AG04450 (cell line): ENCODE measurements around the gene NVL. TPM values are rescaled to one million over a fixed set of nuclear protein-coding genes. Genes with fewer than 3 reads are reported as not detected.
"Not testable (repeated sequence)": the region's sequence is repeated elsewhere in the genome, so short reads cannot be mapped to it uniquely, and the experiment has no call there.

Experiments
- CTCF ChIA-PET: fragments of 300-600, 350-600 bp; formaldehyde crosslinking; extraction: SDS; loops from one replicate; lab custom pipeline; 2022; ENCODE audit warnings: antibody characterized with exemption, inconsistent platforms; lab: Charles Lee
- POLR2A ChIA-PET: fragments of 350-600 bp; formaldehyde crosslinking; extraction: SDS; loops from one replicate; lab custom pipeline; 2021; ENCODE audit warnings: antibody characterized with exemption, inconsistent platforms; lab: Yijun Ruan, JAX
- DNase-seq: peaks from one replicate; pipeline ENCODE4 v3.0.0-alpha.2; 2011; ENCODE audit warnings: low read depth, low spot score
- H3K27ac ChIP-seq: one replicate; pipeline ENCODE4 v1.5.1; 2012; ENCODE audit warnings: low read depth, low read length, control low read depth
- H3K27me3 ChIP-seq: one replicate; pipeline ENCODE4 v1.6.0; 2012; ENCODE audit warnings: low read length; ENCODE audit not compliant: control insufficient read depth, insufficient read depth
- H3K4me3 ChIP-seq: 2 replicates; pipeline ENCODE4 v1.5.1; 2011; ENCODE audit warnings: mild to moderate bottlenecking, low read depth, low read length, control low read depth
- H3K9me3 ChIP-seq: 2 replicates; pipeline ENCODE4 v1.5.1; 2012; ENCODE audit warnings: low read length; ENCODE audit not compliant: control insufficient read depth, insufficient read depth
- polyA plus RNA-seq: library from polyadenylated mRNA; depleted of rRNA; stranded (reverse); fragments of >200 nt; gene quantifications from 2 replicates; pipeline ENCODE4 v1.2.3, GENCODE V29; 2011
- TF ChIP-seq, protein P1 (sequence below): IDR thresholded peaks from 2 replicates; pipeline ENCODE4 v1.5.1; 2011; ENCODE audit warnings: low read depth, low read length, control low read depth, inconsistent platforms

The NVL gene
- polyA plus RNA-seq, 1 experiment = 18.8 TPM

- Histone ChIP-seq H3K27me3 (no peaks in the 10 kb centered on the region), H3K4me3 (peak within 1 kb of the TSS; percentile 84), H3K27ac (peak within 1 kb of the TSS; percentile 11), H3K9me3 (peaks cover 6% of the 10 kb centered on the region; the same call in 1 of the 2 replicates)
- peak; percentile 85 for DNase-seq
- ChIA-PET CTCF (interaction anchor here (1.0 to 2.4 kb wide), 2 partner anchors 27 to 100 kb away, joined by 6 to 8 read pairs; no protein-coding TSS in a partner anchor), POLR2A (no interaction called here)
- TF ChIP-seq, protein P1, sequence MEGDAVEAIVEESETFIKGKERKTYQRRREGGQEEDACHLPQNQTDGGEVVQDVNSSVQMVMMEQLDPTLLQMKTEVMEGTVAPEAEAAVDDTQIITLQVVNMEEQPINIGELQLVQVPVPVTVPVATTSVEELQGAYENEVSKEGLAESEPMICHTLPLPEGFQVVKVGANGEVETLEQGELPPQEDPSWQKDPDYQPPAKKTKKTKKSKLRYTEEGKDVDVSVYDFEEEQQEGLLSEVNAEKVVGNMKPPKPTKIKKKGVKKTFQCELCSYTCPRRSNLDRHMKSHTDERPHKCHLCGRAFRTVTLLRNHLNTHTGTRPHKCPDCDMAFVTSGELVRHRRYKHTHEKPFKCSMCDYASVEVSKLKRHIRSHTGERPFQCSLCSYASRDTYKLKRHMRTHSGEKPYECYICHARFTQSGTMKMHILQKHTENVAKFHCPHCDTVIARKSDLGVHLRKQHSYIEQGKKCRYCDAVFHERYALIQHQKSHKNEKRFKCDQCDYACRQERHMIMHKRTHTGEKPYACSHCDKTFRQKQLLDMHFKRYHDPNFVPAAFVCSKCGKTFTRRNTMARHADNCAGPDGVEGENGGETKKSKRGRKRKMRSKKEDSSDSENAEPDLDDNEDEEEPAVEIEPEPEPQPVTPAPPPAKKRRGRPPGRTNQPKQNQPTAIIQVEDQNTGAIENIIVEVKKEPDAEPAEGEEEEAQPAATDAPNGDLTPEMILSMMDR = no peak
These were observed 27.0 kb upstream of the NVL start, which contains the start of gene CNIH4 for GRCh38 chr1:224356685-224357625. Gene CNIH4, plus strand, starts transcription at chr1:224356879. Its CDS starts 46 bp downstream, at chr1:224356925.

DNA sequence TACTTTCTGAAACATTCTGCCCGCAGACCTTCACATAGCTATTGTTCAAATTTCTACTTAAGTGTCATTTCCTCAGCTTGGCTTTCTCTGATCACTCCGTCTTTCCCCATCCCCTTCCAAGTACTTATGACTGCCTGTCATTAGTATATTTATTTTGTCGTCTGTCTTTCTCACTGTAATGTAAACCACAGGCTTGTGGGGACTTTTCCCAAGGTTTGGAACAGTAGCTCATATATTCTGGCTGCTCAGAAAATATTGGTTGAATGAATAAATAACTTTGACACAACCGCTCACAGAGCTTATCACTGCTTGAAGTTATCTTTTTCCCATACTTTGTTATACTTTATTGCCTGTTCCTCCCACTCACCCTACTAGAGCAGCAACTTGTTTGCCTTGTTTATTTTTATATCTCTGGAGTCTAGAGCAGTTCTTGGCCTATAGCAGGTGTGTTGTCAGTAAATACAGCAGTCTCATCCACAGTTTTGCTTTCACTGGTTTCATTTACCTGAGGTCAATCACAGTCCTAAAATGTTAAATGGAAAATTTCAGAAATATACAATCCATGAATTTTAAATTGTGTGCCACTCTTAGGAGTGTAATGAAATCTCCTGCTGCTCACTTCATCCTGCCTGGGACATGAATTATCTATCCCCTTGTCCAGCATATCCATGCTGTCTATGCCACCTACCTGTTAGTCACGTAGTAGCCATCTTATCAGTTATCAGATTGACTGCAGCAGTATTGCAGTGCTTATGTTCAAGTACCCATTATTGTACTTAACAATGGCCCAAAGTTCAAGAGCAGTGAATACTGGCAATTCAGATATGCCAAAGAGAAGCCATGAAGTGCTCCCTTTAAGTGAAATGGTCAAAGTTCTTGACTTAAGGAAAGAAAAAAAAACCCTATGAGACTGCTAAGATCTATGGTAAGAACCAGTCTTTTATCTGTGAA lies 24.3 kb upstream of the NVL start:
- H3K9me3 ChIP-seq = peaks cover 6% of the 10 kb centered on the region; the same call in 1 of the 2 replicates
- CTCF ChIA-PET = interaction anchor here (0.7 kb wide), 1 partner anchor 238 kb away, joined by 3 read pairs; no protein-coding TSS in a partner anchor
- H3K4me3 ChIP-seq = no peak overlapping the region
- H3K27me3 ChIP-seq = no peaks in the 10 kb centered on the region
- TF ChIP-seq, protein P1 = no peak
- no peak overlapping the region for H3K27ac ChIP-seq
- no peak for DNase-seq
- POLR2A ChIA-PET = no interaction called here

DNA sequence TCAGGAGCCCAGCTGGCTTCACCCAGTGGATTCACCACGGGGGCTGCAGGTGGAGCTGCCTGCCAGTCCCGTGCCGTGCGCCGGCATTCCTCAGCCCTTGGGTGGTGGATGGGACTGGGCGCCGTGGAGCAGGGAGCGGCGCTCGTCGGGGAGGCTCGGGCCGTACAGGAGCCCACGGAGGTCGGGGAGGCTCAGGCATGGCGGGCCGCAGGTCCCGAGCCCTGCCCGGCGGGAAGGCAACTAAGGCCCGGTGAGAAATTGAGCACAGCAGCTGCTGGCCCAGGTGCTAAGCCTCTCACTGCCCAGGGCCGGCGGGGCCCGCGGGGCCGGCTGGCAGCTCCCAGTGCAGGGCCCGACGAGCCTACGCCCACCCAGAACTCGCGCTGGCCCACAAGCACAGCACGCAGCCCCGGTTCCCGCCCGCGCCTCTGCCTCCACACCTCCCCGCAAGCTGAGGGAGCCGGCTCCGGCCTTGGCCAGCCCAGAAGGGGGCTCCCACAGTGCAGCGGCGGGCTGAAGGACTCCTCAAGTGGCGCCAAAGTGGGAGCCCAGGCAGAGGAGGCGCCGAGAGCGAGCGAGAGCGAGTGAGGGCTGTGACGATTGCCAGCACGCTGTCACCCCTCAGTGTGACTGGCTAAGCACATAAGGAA lies 22.6 kb upstream of the NVL start:
- DNase-seq, H3K4me3 ChIP-seq, H3K27ac ChIP-seq, H3K9me3 ChIP-seq, POLR2A ChIA-PET, H3K27me3 ChIP-seq: not testable (repeated sequence)
- CTCF ChIA-PET = interaction anchor here (2.3 kb wide), 1 partner anchor 105 kb away, joined by 12 read pairs; no protein-coding TSS in a partner anchor

DNA sequence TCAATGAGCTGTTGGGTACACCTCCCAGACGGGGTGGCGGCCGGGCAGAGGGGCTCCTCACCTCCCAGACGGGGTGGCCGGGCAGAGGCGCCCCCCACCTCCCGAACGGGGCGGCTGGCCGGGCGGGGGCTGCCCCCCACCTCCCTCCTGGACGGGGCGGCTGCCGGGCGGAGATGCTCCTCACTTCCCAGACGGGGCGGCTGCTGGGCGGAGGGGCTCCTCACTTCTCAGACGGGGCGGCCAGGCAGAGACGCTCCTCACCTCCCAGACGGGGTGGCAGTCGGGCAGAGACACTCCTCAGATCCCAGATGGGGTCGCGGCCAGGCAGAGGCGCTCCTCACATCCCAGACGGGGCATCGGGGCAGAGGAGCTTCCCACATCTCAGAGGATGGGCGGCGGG lies 19.7 kb upstream of the NVL start:
- H3K4me3 ChIP-seq, POLR2A ChIA-PET, DNase-seq, H3K27me3 ChIP-seq, CTCF ChIA-PET, H3K27ac ChIP-seq, H3K9me3 ChIP-seq: not testable (repeated sequence)

- ChIA-PET POLR2A (no interaction called here), CTCF (no interaction called here)
- peaks cover 21% of the 10 kb centered on the region for H3K9me3 ChIP-seq
- DNase-seq = no peak
- no peak overlapping the region for H3K27ac ChIP-seq
- no peak overlapping the region for H3K4me3 ChIP-seq
- TF ChIP-seq, protein P1 = no peak
- peaks cover 2% of the 10 kb centered on the region for H3K27me3 ChIP-seq
These were observed 18.2 kb upstream of the NVL start for GRCh38 chr1:224348137-224348536.
